ENCODE data around the gene PALLD.

Gene PALLD

DNA sequence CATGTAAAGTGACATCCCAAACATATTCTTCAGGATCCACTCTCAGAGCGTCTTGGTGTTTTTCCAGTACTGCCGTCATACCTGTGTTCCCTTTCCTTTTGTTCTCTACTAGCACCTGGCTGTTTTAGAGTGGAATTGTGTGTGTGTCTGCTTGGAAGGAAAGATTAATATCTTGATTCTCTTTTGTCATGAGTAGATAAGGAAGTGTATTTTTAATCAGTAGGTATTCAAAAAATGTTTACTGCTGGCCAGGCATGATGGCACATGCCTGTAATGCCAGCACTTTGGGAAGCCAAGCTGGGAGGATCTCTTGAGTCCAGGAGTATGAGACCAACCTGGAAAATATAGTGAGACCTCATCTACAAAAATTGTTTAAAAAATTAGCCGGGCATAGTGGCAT lies 314.4 kb downstream of the PALLD start:
- DNase-seq (ENCODE audit: insufficient read length, low spot score), result no peak
- FAIRE-seq, result no peak
- TF ChIP-seq SPI1 (IDR thresholded peaks at IDR 0.05; ENCODE audit: low read depth, low read length) (no peak), POU2F2 (IDR thresholded peaks at IDR 0.05; ENCODE audit: low read depth, low read length) (no peak), POLR2A (IDR thresholded peaks at IDR 0.05; ENCODE audit: low read depth, low read length) (no peak), TAF1 (IDR thresholded peaks at IDR 0.05; ENCODE audit: low read depth, low read length) (no peak), PAX5 (IDR thresholded peaks at IDR 0.05; ENCODE audit: insufficient read depth, low read length, severe bottlenecking) (no peak), POLR2AphosphoS5 (IDR thresholded peaks at IDR 0.05; ENCODE audit: low read depth, low read length) (no peak)

DNA sequence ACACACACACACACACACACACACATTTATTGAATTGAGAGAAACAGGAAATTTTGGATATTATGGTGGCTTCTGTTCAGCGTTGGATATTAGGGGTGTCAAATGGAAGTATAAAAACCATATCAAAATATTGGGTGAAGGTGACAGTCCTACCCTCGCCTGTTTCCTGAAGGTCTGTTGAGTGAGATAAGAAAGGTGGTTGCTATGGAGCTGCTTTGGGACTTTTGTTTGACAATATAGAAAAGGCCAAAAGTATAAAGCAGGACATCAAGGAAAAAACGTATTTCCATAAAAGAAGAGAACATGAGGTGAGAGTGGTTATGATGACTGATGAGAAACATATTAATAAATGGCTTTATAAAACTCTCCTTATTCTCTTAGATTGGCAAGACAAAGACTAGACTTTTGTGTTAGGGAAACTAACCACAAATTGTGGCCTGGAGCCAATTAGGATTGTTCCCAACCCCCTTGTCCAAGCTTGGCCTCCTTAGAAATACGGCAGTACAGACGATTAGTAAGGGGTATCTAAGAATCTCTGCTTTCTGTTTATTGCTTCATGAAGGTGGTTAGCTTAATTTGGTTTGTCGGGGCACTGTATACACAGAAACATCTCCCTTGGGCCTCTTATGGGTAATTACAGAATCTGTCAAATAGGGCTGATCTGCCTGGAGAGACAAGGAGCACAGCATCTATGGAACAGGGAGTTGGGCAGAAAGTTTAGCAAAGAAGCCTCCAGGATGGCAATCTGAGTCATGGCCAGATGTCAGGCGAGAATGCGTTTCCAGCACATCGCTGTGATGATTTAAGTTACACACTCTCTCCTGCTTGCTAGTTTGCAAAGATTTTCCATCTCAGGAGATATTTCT lies 315.2 kb downstream of the PALLD start:
- TF ChIP-seq PAX5 (IDR thresholded peaks at IDR 0.05; ENCODE audit: insufficient read depth, low read length, severe bottlenecking) (no peak), SPI1 (IDR thresholded peaks at IDR 0.05; ENCODE audit: low read depth, low read length) (no peak), TAF1 (IDR thresholded peaks at IDR 0.05; ENCODE audit: low read depth, low read length) (no peak), POU2F2 (IDR thresholded peaks at IDR 0.05; ENCODE audit: low read depth, low read length) (no peak), POLR2A (IDR thresholded peaks at IDR 0.05; ENCODE audit: low read depth, low read length) (no peak), POLR2AphosphoS5 (IDR thresholded peaks at IDR 0.05; ENCODE audit: low read depth, low read length) (no peak)
- DNase-seq (ENCODE audit: insufficient read length, low spot score) (no peak), FAIRE-seq (no peak)

DNA sequence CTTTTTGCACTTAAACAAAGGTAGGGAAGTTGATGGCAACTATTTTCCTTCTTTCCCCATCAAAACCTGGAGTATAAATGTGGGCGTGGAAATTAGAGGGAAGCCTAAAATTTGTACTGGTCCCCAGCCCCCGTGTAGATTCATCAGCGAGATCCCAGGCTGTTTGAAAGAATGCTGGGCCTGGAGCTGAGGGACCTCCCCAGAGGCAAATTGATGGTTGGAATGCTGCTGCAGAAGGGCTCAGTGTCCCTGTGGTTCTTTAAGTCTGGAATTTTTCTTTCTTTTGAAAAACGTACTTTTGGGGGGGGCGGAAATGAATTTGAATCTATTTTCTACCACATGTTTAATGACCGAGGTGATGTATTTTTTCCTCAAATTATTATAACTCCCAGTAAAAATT lies 316.0 kb downstream of the PALLD start:
- TF ChIP-seq POLR2AphosphoS5 (IDR thresholded peaks at IDR 0.05; ENCODE audit: low read depth, low read length) (no peak), PAX5 (IDR thresholded peaks at IDR 0.05; ENCODE audit: insufficient read depth, low read length, severe bottlenecking) (no peak), POLR2A (IDR thresholded peaks at IDR 0.05; ENCODE audit: low read depth, low read length) (no peak), POU2F2 (IDR thresholded peaks at IDR 0.05; ENCODE audit: low read depth, low read length) (no peak), SPI1 (IDR thresholded peaks at IDR 0.05; ENCODE audit: low read depth, low read length) (no peak), TAF1 (IDR thresholded peaks at IDR 0.05; ENCODE audit: low read depth, low read length) (no peak)
- DNase-seq (ENCODE audit: insufficient read length, low spot score), result no peak
- no peak for FAIRE-seq

DNA sequence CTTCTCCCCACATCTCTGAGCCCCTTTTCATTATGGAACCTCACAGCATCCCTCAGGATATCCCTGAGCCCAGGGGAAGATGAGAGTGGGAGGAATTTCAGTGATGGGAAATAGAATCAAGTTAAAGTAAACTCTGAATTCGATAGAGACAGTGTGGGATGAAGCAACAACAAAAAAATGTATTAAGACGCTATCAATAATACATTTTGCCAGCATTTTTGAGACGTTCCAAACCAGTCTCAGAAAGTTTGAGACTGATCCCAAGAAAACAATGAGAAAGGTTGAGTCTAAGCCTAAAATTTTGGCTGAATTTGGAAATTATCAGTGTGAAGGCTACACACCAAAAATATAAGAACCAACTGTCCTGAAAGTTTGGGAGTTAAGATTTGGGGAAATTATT lies 317.0 kb downstream of the PALLD start:
- no peak for FAIRE-seq
- DNase-seq (ENCODE audit: insufficient read length, low spot score), result no peak

DNA sequence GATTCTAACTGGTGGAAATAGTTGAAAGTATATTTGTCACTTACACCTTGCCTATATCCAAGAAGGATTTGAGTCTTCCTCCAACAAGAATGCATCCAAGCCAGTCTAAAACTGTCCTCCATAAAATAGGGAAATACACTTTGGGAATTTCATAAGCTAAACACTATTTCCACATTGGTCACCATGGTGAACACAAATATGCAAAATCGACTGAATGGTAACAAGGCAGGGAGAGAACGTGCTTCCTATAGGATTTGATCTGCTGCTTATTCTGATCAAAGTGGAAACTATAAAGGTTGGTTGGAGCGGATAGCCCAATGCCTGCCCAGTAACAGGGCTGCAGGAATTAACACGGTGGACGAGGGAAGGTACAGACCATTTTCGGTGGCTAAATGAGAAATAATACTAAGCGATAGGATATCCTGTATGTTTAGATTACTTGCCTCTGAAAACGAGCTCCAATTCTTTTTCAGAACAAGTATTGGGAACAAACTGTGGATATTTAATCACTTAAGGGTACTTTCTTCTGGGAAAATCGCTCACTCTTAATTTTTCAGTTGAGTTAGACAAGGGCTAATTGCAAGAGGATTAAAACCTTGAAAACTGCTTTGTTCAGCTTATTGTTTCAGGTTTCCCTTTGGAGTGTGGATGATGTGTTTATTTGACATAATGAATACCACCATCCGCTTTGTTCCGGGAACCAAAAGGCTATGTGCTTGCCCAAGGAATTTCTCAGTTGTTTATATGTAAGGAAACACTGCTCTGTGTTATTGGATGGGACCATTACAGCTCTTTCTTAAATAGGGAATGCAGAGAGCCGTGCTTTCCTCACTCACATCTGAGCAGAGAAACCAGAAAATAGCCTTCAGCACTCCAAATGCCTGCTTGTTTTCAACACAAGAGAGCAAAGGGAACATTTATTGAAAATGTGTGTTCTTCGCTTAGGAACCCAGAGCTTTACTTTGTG lies 318.8 kb downstream of the PALLD start:
- TF ChIP-seq PAX5 (IDR thresholded peaks at IDR 0.05; ENCODE audit: insufficient read depth, low read length, severe bottlenecking), result no peak
- DNase-seq (ENCODE audit: insufficient read length, low spot score), result no peak
- FAIRE-seq, result no peak

More for the DNA sequence above, 317.0 kb downstream of the PALLD start:
- no peak for TF ChIP-seq POLR2A (IDR thresholded peaks at IDR 0.05; ENCODE audit: low read depth, low read length)
- TF ChIP-seq POU2F2 (IDR thresholded peaks at IDR 0.05; ENCODE audit: low read depth, low read length), result no peak
- TF ChIP-seq TAF1 (IDR thresholded peaks at IDR 0.05; ENCODE audit: low read depth, low read length), result no peak
- no peak for TF ChIP-seq SPI1 (IDR thresholded peaks at IDR 0.05; ENCODE audit: low read depth, low read length)
- TF ChIP-seq PAX5 (IDR thresholded peaks at IDR 0.05; ENCODE audit: insufficient read depth, low read length, severe bottlenecking), result no peak
- TF ChIP-seq POLR2AphosphoS5 (IDR thresholded peaks at IDR 0.05; ENCODE audit: low read depth, low read length), result no peak

DNA sequence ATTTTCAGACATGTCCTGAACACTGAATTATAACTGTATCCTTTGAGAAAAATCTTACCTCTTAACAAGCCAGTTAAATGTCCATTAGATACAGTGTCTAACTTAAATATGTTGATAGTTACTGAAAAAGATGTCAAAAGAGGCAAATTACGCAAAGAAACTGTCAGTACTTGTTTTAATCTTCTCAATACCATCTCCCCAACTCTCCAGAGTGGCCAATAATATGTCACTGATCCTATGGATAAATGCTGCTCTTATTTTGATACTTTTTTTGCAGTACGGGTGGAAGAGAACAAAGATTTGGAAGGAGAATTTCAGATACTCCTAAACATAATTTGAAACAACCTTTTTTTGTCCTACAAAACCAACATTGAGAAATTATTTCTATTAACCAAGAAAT lies 320.5 kb downstream of the PALLD start:
- no peak for TF ChIP-seq POLR2AphosphoS5 (IDR thresholded peaks at IDR 0.05; ENCODE audit: low read depth, low read length)
- TF ChIP-seq PAX5 (IDR thresholded peaks at IDR 0.05; ENCODE audit: insufficient read depth, low read length, severe bottlenecking), result no peak
- TF ChIP-seq POU2F2 (IDR thresholded peaks at IDR 0.05; ENCODE audit: low read depth, low read length), result no peak
- no peak for TF ChIP-seq SPI1 (IDR thresholded peaks at IDR 0.05; ENCODE audit: low read depth, low read length)
- TF ChIP-seq TAF1 (IDR thresholded peaks at IDR 0.05; ENCODE audit: low read depth, low read length), result no peak
- no peak for TF ChIP-seq POLR2A (IDR thresholded peaks at IDR 0.05; ENCODE audit: low read depth, low read length)
- DNase-seq (ENCODE audit: insufficient read length, low spot score), result no peak
- no peak for FAIRE-seq

DNA sequence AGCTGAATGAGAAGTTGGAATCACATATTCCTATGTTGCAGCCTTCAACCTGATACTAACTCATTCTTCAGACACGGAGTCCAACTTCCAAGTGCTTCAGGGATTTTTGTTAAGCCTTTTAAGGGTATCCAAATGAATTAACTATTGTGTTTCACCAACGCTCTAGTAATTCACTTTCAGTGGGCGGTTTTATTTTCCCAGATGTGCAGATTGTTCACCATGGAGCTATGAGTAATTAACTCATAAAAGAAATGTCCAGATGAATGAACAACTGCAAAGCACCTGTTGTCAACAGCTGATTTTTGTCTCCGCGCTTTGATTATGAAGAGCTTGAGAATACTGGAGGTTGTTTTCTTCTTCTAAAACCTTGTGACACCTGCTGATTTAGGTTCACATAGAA lies 325.6 kb downstream of the PALLD start:
- DNase-seq (ENCODE audit: insufficient read length, low spot score) (no peak), FAIRE-seq (no peak)
- TF ChIP-seq POU2F2 (IDR thresholded peaks at IDR 0.05; ENCODE audit: low read depth, low read length), result no peak
- TF ChIP-seq TAF1 (IDR thresholded peaks at IDR 0.05; ENCODE audit: low read depth, low read length), result no peak
- no peak for TF ChIP-seq POLR2A (IDR thresholded peaks at IDR 0.05; ENCODE audit: low read depth, low read length)
- TF ChIP-seq POLR2AphosphoS5 (IDR thresholded peaks at IDR 0.05; ENCODE audit: low read depth, low read length), result no peak
- no peak for TF ChIP-seq SPI1 (IDR thresholded peaks at IDR 0.05; ENCODE audit: low read depth, low read length)
- no peak for TF ChIP-seq PAX5 (IDR thresholded peaks at IDR 0.05; ENCODE audit: insufficient read depth, low read length, severe bottlenecking)

DNA sequence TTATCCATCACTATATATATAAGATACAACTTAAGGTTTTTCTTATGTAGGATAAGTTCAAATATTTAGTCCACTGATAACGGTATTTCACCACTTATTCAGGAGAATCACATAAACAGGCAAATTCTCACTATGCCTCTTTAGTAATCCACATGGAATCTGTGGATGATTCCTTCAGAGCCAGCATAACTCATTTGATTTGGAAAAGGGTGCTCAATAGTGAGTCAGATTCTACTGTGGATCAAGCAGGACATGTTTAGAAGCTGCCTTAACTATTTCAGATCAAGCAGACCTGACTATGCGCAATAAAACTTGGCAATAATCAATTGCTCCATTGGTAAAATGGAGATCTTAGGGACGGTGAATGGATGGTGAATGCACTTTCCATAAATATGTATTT lies 329.1 kb downstream of the PALLD start:
- no peak for FAIRE-seq
- TF ChIP-seq SPI1 (IDR thresholded peaks at IDR 0.05; ENCODE audit: low read depth, low read length) (no peak), PAX5 (IDR thresholded peaks at IDR 0.05; ENCODE audit: insufficient read depth, low read length, severe bottlenecking) (no peak), POLR2A (IDR thresholded peaks at IDR 0.05; ENCODE audit: low read depth, low read length) (no peak), POLR2AphosphoS5 (IDR thresholded peaks at IDR 0.05; ENCODE audit: low read depth, low read length) (no peak), TAF1 (IDR thresholded peaks at IDR 0.05; ENCODE audit: low read depth, low read length) (no peak), POU2F2 (IDR thresholded peaks at IDR 0.05; ENCODE audit: low read depth, low read length) (no peak)

DNA sequence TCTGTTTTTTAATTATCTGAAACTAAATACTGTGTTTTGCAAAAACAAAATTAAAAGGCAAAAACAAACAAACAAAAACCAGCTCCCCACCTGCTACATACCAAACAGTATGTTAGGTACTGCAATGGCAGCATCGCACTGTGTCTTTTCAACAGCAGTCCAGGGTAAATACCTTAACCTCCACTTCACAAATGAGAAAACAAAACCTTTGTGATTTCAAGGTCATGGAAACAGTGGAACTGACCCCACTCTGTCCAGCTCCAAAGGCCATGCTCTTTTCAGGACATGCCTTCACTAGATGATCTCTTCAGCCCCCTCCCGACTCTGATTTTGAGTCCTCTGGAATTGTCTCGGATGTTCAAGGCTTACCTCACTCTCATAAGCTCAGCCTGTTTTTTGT lies 329.8 kb downstream of the PALLD start:
- no peak for FAIRE-seq
- DNase-seq (ENCODE audit: insufficient read length, low spot score), result no peak
- TF ChIP-seq POU2F2 (IDR thresholded peaks at IDR 0.05; ENCODE audit: low read depth, low read length), result no peak
- TF ChIP-seq TAF1 (IDR thresholded peaks at IDR 0.05; ENCODE audit: low read depth, low read length), result no peak
- TF ChIP-seq PAX5 (IDR thresholded peaks at IDR 0.05; ENCODE audit: insufficient read depth, low read length, severe bottlenecking), result no peak
- TF ChIP-seq SPI1 (IDR thresholded peaks at IDR 0.05; ENCODE audit: low read depth, low read length), result no peak
- TF ChIP-seq POLR2AphosphoS5 (IDR thresholded peaks at IDR 0.05; ENCODE audit: low read depth, low read length), result no peak
- no peak for TF ChIP-seq POLR2A (IDR thresholded peaks at IDR 0.05; ENCODE audit: low read depth, low read length)

More for the DNA sequence above, 329.1 kb downstream of the PALLD start:
- no peak for DNase-seq (ENCODE audit: insufficient read length, low spot score)

All from GM12891 (cell line).